CD4-positive, alpha-beta T cell (primary cell): ENCODE measurements around the gene MADCAM1. TPM values are rescaled to one million over a fixed set of nuclear protein-coding genes. Genes with fewer than 3 reads are reported as not detected.
"Not testable (repeated sequence)": the region's sequence is repeated elsewhere in the genome, so short reads cannot be mapped to it uniquely, and the experiment has no call there.

ENCODE experiments used
- ATAC-seq: fragments of 200-7000 bp; cut with Tn5 transposase; one replicate; pipeline ENCODE4 v1.10.0; 2022; ENCODE audit warnings: mild to moderate bottlenecking; ENCODE audit not compliant: poor library complexity
- CTCF ChIA-PET: fragments of 350-600 bp; sonication (Branson Sonifier 250); formaldehyde crosslinking; loops from one replicate; lab custom pipeline; 2021; ENCODE audit warnings: antibody characterized with exemption, inconsistent platforms; lab: Charles Lee
- POLR2A ChIA-PET: fragments of 350-600 bp; sonication (Branson Sonifier 250); formaldehyde crosslinking; loops from one replicate; lab custom pipeline; 2021; ENCODE audit warnings: antibody characterized with exemption, inconsistent platforms; lab: Charles Lee
- DNase-seq, 14 experiments: peaks; one replicate each; pipeline ENCODE4 v3.0.0-alpha.2; 2013 to 2020; ENCODE audit warnings: mixed read lengths in 2 of 14
- H3K27ac ChIP-seq, 2 donors: one replicate each; pipeline versions ENCODE4 v1.5.1 to v1.7.0; 2013; ENCODE audit warnings: low read length in 2 of 2, low read depth in 1 of 2, mild to moderate bottlenecking in 1 of 2
- H3K27me3 ChIP-seq, 2 experiments: 1 replicate in 1 of 2; 2 replicates in 1 of 2; pipeline versions ENCODE4 v1.6.1 to v1.7.0; 2013; ENCODE audit warnings: low read length in 2 of 2, control low read depth in 1 of 2, mild to moderate bottlenecking in 1 of 2, moderate library complexity in 1 of 2; ENCODE audit not compliant: insufficient read depth in 2 of 2, control insufficient read depth in 1 of 2
- H3K36me3 ChIP-seq: one replicate; pipeline ENCODE4 v1.6.1; 2013; ENCODE audit warnings: low read length, control low read depth; ENCODE audit not compliant: insufficient read depth
- H3K4me1 ChIP-seq: one replicate; pipeline ENCODE4 v1.6.1; 2013; ENCODE audit warnings: low read length, control low read depth; ENCODE audit not compliant: insufficient read depth
- H3K4me3 ChIP-seq: one replicate; pipeline ENCODE4 v1.5.1; 2013; ENCODE audit warnings: mild to moderate bottlenecking, low read length, moderate library complexity
- H3K9me3 ChIP-seq, 2 experiments: 1 replicate in 1 of 2; 2 replicates in 1 of 2; pipeline versions ENCODE4 v1.6.1 to v1.7.0; 2013; ENCODE audit warnings: low read length in 2 of 2, mild to moderate bottlenecking in 2 of 2, control low read depth in 1 of 2, moderate library complexity in 1 of 2; ENCODE audit not compliant: control insufficient read depth in 1 of 2, insufficient read depth in 1 of 2
- H3K27ac Mint-ChIP-seq: one replicate; pipeline ENCODE4 v1.8.0; 2020; ENCODE audit warnings: mixed read lengths
- H3K27me3 Mint-ChIP-seq: one replicate; pipeline ENCODE4 v1.8.0; 2021; ENCODE audit warnings: mixed read lengths
- H3K36me3 Mint-ChIP-seq: one replicate; pipeline ENCODE4 v1.8.0; 2021; ENCODE audit warnings: low read depth, mixed read lengths
- H3K4me1 Mint-ChIP-seq: one replicate; pipeline ENCODE4 v1.8.0; 2021; ENCODE audit warnings: low read depth, mixed read lengths
- H3K4me3 Mint-ChIP-seq: one replicate; pipeline ENCODE4 v1.8.0; 2020; ENCODE audit warnings: mild to moderate bottlenecking, mixed read lengths
- H3K9me3 Mint-ChIP-seq: one replicate; pipeline ENCODE4 v1.8.0; 2020; ENCODE audit warnings: mixed read lengths
- intact Hi-C, 2 experiments: fragments of 100-400 bp; cut with DNase I in 1 of 2; cut with micrococcal nuclease in 1 of 2; formaldehyde crosslinking; loops; one replicate each; pipeline versions ENCODE4 v1.15.1 to v1.9.0; 2023 to 2025; cut with DNase I, micrococcal nuclease
- total RNA-seq, 174 experiments: library from RNA in 2 of 174; stranded (reverse) in 2 of 174; gene quantifications; one replicate each; pipeline ENCODE4 v1.2.3 and lab custom pipeline; 2021 to 2026
- TF ChIP-seq, protein P1 (sequence below): fragments of 200-600 bp; IDR thresholded peaks from one replicate; pipeline ENCODE4 v1.8.0; 2022; ENCODE audit warnings: antibody characterized with exemption, mild to moderate bottlenecking

Gene MADCAM1
- total RNA-seq, 2 experiments from 2014 or later = 0.20 to 0.91 TPM

DNA sequence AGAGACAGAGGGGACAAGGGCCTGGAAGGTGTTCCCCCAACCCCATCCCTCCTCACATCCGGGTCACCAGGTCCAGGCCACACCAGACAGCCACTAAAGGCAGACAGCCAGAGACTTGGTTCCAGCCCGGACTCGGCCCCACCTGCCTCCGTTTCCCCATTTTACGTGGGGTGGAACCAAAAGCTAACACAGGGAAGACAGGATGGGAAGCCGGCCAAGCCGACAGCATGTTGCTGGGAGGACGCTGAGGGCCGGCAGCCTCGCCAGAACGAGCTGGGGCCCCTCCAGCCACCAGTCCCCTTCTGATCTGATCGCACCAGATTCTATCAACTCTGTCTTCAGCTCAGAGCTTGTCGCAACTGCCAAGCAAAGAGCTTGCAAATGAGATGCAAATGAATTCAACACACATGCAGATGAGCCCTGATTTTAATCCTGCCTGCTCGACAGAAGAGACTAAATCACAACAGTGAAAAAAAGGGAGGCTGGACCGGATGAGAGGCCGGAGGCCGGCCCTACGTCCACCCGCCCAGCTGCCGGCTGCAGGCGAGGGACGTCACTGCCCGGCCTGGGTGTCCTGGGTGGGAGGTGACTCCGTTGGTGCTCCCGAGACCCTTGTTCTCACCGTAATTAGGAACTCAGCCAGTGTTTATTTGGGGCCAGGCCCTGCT lies 17.9 kb upstream of the MADCAM1 start:
- Mint-ChIP-seq H3K9me3 (no peaks in the 10 kb centered on the region), H3K36me3 (peaks cover 10% of the 10 kb centered on the region), H3K4me3 (no peak overlapping the region), H3K27ac (peak overlapping the region; percentile 88), H3K27me3 (peaks cover 15% of the 10 kb centered on the region), H3K4me1 (peaks cover 9% of the 10 kb centered on the region)
- H3K27me3 ChIP-seq = peaks cover 0 to 3% of the 10 kb centered on the region in 2 experiments
- H3K27ac ChIP-seq = no peak overlapping the region
- intact Hi-C loops = no loop called here
- ATAC-seq (no peak), DNase-seq (no peak)
- H3K36me3 ChIP-seq = no peaks in the 10 kb centered on the region
- H3K4me3 ChIP-seq = no peak overlapping the region
- ChIA-PET POLR2A (no interaction called here), CTCF (no interaction called here)
- TF ChIP-seq, protein P1, sequence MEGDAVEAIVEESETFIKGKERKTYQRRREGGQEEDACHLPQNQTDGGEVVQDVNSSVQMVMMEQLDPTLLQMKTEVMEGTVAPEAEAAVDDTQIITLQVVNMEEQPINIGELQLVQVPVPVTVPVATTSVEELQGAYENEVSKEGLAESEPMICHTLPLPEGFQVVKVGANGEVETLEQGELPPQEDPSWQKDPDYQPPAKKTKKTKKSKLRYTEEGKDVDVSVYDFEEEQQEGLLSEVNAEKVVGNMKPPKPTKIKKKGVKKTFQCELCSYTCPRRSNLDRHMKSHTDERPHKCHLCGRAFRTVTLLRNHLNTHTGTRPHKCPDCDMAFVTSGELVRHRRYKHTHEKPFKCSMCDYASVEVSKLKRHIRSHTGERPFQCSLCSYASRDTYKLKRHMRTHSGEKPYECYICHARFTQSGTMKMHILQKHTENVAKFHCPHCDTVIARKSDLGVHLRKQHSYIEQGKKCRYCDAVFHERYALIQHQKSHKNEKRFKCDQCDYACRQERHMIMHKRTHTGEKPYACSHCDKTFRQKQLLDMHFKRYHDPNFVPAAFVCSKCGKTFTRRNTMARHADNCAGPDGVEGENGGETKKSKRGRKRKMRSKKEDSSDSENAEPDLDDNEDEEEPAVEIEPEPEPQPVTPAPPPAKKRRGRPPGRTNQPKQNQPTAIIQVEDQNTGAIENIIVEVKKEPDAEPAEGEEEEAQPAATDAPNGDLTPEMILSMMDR = no peak
- H3K4me1 ChIP-seq = peaks cover 5% of the 10 kb centered on the region
- H3K9me3 ChIP-seq = peaks cover 5 to 13% of the 10 kb centered on the region in 2 experiments

DNA sequence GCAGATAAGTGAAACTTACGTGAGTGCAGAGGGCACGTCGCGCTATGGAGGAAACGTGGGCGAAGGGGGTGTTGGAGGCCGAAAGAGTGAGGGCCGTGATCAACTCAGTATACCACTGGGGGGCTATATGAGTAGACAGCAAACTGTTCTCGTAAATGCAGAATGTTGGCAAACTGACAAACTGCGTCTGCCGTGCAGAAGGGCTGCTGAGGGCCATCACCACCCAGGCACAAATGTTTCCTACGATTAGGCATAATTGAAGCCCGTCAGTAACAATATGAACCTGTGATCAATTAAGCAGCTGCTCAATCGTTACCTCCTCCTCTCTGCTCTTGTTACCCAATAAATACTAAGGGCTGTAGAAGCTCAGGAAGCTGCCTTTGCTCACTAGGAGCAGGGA lies 17.3 kb upstream of the MADCAM1 start:
- DNase-seq = no peak
- H3K27me3 Mint-ChIP-seq = peaks cover 15% of the 10 kb centered on the region
- no peak for ATAC-seq
- H3K9me3 Mint-ChIP-seq = no peaks in the 10 kb centered on the region
- peaks cover 5 to 17% of the 10 kb centered on the region in 2 experiments for H3K9me3 ChIP-seq
- peaks cover 9% of the 10 kb centered on the region for H3K4me1 Mint-ChIP-seq
- peaks cover 0 to 6% of the 10 kb centered on the region in 2 experiments for H3K27me3 ChIP-seq
- H3K4me3 ChIP-seq = no peak overlapping the region
- no peak overlapping the region for H3K4me3 Mint-ChIP-seq
- H3K36me3 Mint-ChIP-seq = peaks cover 10% of the 10 kb centered on the region
- no peaks in the 10 kb centered on the region for H3K36me3 ChIP-seq
- H3K4me1 ChIP-seq = peaks cover 5% of the 10 kb centered on the region
- H3K27ac Mint-ChIP-seq = peak overlapping the region; percentile 88
- H3K27ac ChIP-seq = no peak overlapping the region
- CTCF ChIA-PET = interaction anchor here (0.8 kb wide), 1 partner anchor 54 kb away, joined by 3 read pairs; no protein-coding TSS in a partner anchor
- POLR2A ChIA-PET = no interaction called here
- intact Hi-C loops = no loop called here
- TF ChIP-seq, protein P1 = no peak

DNA sequence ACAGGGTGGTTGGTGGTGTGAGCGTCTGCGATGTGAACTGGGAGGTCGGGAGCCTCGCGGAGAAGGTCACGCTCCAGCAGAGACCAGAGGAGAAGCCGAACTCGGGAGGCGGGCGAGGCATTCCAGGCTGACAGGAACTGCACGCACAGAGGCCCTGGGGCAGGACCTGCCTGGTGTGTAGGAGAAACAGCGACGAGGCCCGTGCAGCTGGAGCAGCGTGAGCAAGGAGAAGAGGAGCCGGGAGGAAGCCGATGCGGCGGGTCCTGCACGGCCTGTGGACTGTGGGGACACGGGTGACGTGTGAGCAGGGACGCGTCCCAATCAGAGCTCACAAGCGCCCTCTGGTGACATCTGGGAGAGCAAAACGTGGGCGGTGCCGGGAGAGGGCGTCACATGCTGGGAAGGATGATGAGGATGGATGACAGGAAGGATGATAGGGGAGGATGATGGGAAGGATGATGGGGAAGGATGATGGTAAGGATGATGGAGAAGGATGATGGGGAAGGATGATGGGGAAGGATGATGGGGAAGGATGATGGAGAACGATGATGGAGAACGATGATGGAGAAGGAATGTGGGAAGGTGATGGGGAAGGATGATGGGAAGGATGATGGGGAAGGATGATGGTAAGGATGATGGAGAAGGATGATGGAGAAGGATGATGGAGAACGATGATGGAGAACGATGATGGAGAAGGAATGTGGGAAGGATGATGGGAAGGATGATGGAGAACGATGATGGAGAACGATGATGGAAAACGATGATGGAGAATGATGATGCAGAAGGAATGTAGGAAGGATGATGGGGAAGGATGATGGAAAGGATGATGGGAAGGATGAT lies 16.1 kb upstream of the MADCAM1 start:
- ChIA-PET POLR2A (no interaction called here), CTCF (interaction anchor here (0.6 to 1.3 kb wide), 3 partner anchors 8 to 31 kb away, joined by 3 to 9 read pairs (median 6); no protein-coding TSS in a partner anchor)
- Histone ChIP-seq H3K36me3 (no peaks in the 10 kb centered on the region), H3K4me1 (peaks cover 5% of the 10 kb centered on the region), H3K4me3 (peak overlapping the region; percentile 5), H3K9me3 (peaks cover 5 to 24% of the 10 kb centered on the region in 2 experiments), H3K27me3 (peaks cover under 1 to 6% of the 10 kb centered on the region in 2 experiments), H3K27ac (no peak overlapping the region)
- TF ChIP-seq, protein P1 = no peak
- ATAC-seq (peak; percentile 65), DNase-seq (peak in 12 of 14 experiments; percentile 16 to 75 (median 44))
- Mint-ChIP-seq H3K27me3 (peaks cover 15% of the 10 kb centered on the region), H3K27ac (peak overlapping the region; percentile 88), H3K36me3 (peaks cover 10% of the 10 kb centered on the region), H3K4me3 (peak overlapping the region; percentile 77), H3K4me1 (peaks cover 9% of the 10 kb centered on the region), H3K9me3 (no peaks in the 10 kb centered on the region)
- intact Hi-C loops = no loop called here

DNA sequence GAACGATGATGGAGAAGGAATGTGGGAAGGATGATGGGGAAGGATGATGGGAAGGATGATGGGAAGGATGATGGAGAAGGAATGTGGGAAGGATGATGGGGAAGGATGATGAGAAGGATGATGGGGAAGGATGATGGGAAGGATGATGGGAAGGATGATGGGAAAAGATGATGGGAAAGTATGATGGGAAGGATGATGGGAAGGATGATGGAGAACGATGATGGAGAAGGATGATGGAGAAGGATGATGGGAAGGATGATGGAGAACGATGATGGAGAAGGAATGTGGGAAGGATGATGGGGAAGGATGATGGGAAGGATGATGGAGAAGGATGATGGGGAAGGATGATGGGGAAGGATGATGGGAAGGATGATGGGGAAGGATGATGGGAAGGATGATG lies 15.2 kb upstream of the MADCAM1 start:
- peaks cover 9 to 10% of the 10 kb centered on the region in 2 experiments for H3K27me3 ChIP-seq
- H3K27ac ChIP-seq, H3K27ac Mint-ChIP-seq, H3K36me3 ChIP-seq, H3K4me3 ChIP-seq, H3K9me3 Mint-ChIP-seq, DNase-seq, ATAC-seq, H3K4me1 ChIP-seq, intact Hi-C loops, H3K4me1 Mint-ChIP-seq, H3K4me3 Mint-ChIP-seq: not testable (repeated sequence)
- Mint-ChIP-seq H3K27me3 (peaks cover 21% of the 10 kb centered on the region), H3K36me3 (peaks cover 10% of the 10 kb centered on the region)
- H3K9me3 ChIP-seq = peaks cover 5 to 31% of the 10 kb centered on the region in 2 experiments
- ChIA-PET CTCF (interaction anchor here (1.5 kb wide), 1 partner anchor 25 kb away, joined by 3 read pairs; no protein-coding TSS in a partner anchor), POLR2A (interaction anchor here (1.1 kb wide), 1 partner anchor 30 kb away, joined by 3 read pairs; no protein-coding TSS in a partner anchor)
